Gastroesophageal sphincter (tissue), 3 donors: ENCODE data around the gene HINT1.

Source experiments
- CTCF ChIP-seq, 4 experiments: fragments of 200-600 bp in 2 of 4; fragments of 450-650 bp in 2 of 4; sonication (generic) in 1 of 4; IDR thresholded peaks; one replicate each; pipeline ENCODE4 v1.5.1; 2017 to 2019; ENCODE audit warnings: antibody characterized with exemption in 4 of 4, mild to moderate bottlenecking in 2 of 4, moderate library complexity in 2 of 4
- POLR2A ChIP-seq, 2 donors: fragments of 450-650 bp; IDR thresholded peaks; one replicate each; pipeline ENCODE4 v1.6.1; 2017; ENCODE audit warnings: antibody characterized with exemption in 2 of 2, mild to moderate bottlenecking in 2 of 2, moderate library complexity in 1 of 2

- TF ChIP-seq CTCF (IDR thresholded peaks at IDR 0.05), result no peak
- TF ChIP-seq POLR2A (IDR thresholded peaks at IDR 0.05), result no peak
Measured at GRCh38 chr5:131171276-131171810, 6.3 kb upstream of the HINT1 start.
